Left lung (tissue), 10 donors: Measurements from ENCODE around the gene GRIK1. TPM values are rescaled to one million over a fixed set of nuclear protein-coding genes. Genes with fewer than 3 reads are reported as not detected.

Source experiments
- ATAC-seq: fragments of 200-7000 bp; cut with Tn5 transposase; one replicate; pipeline ENCODE4 v1.9.1; 2020; ENCODE audit warnings: moderate library complexity
- DNase-seq, 4 donors: peaks; one replicate each; pipeline ENCODE4 v3.0.0-alpha.2; 2013 to 2020
- H3K27ac ChIP-seq, 2 donors: fragments of 200-600 bp; sonication (generic) in 1 of 2; one replicate each; pipeline versions ENCODE4 v1.5.0 to v1.8.0; 2020 to 2021
- H3K27me3 ChIP-seq, 2 donors: fragments of 200-600 bp; sonication (generic) in 1 of 2; one replicate each; pipeline versions ENCODE4 v1.5.0 to v1.8.0; 2020 to 2021
- H3K36me3 ChIP-seq, 2 donors: fragments of 200-600 bp; sonication (generic) in 1 of 2; one replicate each; pipeline versions ENCODE4 v1.5.0 to v1.8.0; 2020 to 2021
- H3K4me1 ChIP-seq, 2 donors: fragments of 200-600 bp; one replicate each; pipeline ENCODE4 v1.8.0; 2021
- H3K4me3 ChIP-seq, 2 donors: fragments of 200-600 bp; sonication (generic) in 1 of 2; one replicate each; pipeline versions ENCODE4 v1.5.0 to v1.8.0; 2020 to 2021; ENCODE audit warnings: mild to moderate bottlenecking in 1 of 2
- H3K9me3 ChIP-seq, 2 donors: fragments of 200-600 bp; sonication (generic) in 1 of 2; one replicate each; pipeline versions ENCODE4 v1.5.0 to v1.8.0; 2020 to 2021
- intact Hi-C, 2 donors: fragments of 100-400 bp; cut with DNase I; formaldehyde crosslinking; loops; one replicate each; pipeline versions ENCODE4 v1.11.2 to v1.14.2; 2022
- polyA plus RNA-seq, 6 donors: library from polyadenylated mRNA; unstranded; fragments of 120-200 nt; gene quantifications; one replicate each; pipeline ENCODE4 v1.2.1, GENCODE V29; 2013; ENCODE audit not compliant: insufficient read length in 6 of 6
- total RNA-seq, 2 donors: library from RNA; stranded (reverse); fragmentation: NEBNext Ultra II Directional; extraction: Animal tissue kit (Norgen Biotek cat#: 25700); gene quantifications; one replicate each; pipeline ENCODE4 v1.2.1, GENCODE V29; 2021
- TF ChIP-seq, protein P1 (sequence below), 2 donors: fragments of 200-600 bp; sonication (generic) in 1 of 2; IDR thresholded peaks; one replicate each; pipeline versions ENCODE4 v1.5.0 to v1.8.0; 2021; ENCODE audit warnings: antibody characterized with exemption in 2 of 2
- donor health status: DM: no; HTN: yes; CAD: no.
- donor health status: DM: no; HTN: no; CAD: no.

Gene GRIK1
- total and polyA plus RNA-seq, 8 donors: 0.38 to 1.5 (median 0.62) TPM; not detected in 2

DNA sequence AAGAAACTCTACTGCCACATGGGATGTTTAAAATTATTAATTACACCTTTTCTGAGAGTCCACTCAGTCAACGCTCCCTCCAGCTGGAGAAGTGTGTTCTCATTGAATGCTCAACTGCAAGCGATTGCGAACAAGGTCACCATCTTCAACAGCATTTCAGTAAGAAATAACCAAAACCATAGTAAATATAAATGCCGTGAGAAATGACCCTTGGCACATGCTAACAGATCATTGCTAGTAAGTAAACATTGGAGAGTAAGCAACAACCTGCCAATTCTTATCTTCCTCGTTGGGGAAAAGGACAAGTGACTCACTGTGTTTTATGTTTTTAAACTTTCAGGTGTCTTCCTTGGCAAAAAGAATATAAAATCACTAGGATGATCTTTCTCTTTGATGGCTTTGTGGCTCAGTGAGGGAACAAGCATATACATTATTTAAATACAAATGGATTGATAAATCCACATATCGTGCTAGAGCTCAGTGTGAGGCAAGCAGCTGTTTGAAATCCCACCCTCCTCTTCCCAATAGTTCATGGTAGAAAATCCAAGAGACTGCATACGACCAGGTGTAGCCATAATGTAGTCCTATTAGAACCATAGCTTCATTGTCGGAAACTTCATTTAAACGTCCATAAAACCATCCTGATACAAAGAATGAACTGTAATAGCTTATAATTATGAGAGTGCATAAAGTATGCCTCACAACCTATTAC, 214.6 kb downstream of the GRIK1 start:
- Histone ChIP-seq H3K4me1 (no peaks in the 10 kb centered on the region), H3K27ac (no peak overlapping the region), H3K27me3 (no peaks in the 10 kb centered on the region), H3K36me3 (no peaks in the 10 kb centered on the region), H3K4me3 (no peak overlapping the region), H3K9me3 (no peaks in the 10 kb centered on the region)
- TF ChIP-seq, protein P1, sequence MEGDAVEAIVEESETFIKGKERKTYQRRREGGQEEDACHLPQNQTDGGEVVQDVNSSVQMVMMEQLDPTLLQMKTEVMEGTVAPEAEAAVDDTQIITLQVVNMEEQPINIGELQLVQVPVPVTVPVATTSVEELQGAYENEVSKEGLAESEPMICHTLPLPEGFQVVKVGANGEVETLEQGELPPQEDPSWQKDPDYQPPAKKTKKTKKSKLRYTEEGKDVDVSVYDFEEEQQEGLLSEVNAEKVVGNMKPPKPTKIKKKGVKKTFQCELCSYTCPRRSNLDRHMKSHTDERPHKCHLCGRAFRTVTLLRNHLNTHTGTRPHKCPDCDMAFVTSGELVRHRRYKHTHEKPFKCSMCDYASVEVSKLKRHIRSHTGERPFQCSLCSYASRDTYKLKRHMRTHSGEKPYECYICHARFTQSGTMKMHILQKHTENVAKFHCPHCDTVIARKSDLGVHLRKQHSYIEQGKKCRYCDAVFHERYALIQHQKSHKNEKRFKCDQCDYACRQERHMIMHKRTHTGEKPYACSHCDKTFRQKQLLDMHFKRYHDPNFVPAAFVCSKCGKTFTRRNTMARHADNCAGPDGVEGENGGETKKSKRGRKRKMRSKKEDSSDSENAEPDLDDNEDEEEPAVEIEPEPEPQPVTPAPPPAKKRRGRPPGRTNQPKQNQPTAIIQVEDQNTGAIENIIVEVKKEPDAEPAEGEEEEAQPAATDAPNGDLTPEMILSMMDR (IDR thresholded peaks at IDR 0.05): no peak
- DNase-seq (no peak), ATAC-seq (no peak)
- intact Hi-C loops: no loop called here

DNA sequence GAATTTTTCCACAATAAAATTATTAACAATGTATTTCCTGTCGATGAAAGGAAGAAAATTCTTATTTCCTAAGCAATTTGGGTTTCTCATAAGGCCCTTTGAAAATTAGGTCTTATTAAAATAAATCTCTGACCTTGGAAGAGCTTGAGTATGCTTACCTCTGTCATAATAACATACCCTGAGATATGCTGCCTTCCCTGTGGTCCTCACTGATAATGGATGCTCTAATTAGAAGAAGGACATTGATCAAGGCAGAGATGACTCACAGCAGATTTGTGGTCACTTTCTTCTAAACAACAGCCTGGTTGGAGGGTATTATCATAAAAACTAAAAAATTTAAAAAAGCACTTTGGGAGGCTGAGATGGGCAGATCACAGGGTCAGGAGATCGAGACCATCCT, 217.8 kb downstream of the GRIK1 start:
- no peak for DNase-seq
- Histone ChIP-seq H3K27ac (no peak overlapping the region), H3K9me3 (peaks cover 0 to 6% of the 10 kb centered on the region in 2 donors), H3K27me3 (no peaks in the 10 kb centered on the region), H3K4me1 (no peaks in the 10 kb centered on the region), H3K36me3 (no peaks in the 10 kb centered on the region), H3K4me3 (no peak overlapping the region)
- no peak for ATAC-seq
- intact Hi-C loops: no loop called here
- TF ChIP-seq, protein P1 (IDR thresholded peaks at IDR 0.05): no peak

DNA sequence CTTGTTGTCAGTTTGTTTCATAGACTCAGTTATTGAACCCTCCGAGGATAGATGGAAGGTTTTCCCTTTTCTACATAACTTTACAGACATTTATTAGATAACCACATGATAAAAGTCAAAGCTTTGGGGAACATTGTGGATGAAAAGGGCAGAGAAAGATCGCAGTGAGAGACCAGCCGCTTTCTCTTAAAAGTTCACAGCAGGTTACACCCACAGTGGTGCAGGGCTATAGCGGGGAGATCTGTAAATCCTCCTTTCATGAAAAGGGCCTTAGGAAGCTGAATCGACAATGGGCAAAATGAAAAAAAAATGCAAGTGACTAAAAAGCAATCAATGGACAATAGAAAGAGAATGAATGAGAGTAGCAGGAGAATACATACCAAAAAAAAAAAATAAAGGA, 218.6 kb downstream of the GRIK1 start:
- peaks cover 0 to 11% of the 10 kb centered on the region in 2 donors for H3K9me3 ChIP-seq
- no peaks in the 10 kb centered on the region for H3K27me3 ChIP-seq
- H3K4me3 ChIP-seq: no peak overlapping the region
- H3K4me1 ChIP-seq: no peaks in the 10 kb centered on the region
- ATAC-seq (no peak), DNase-seq (no peak)
- no peak overlapping the region for H3K27ac ChIP-seq
- H3K36me3 ChIP-seq: no peaks in the 10 kb centered on the region
- intact Hi-C loops: no loop called here
- TF ChIP-seq, protein P1 (IDR thresholded peaks at IDR 0.05): no peak

DNA sequence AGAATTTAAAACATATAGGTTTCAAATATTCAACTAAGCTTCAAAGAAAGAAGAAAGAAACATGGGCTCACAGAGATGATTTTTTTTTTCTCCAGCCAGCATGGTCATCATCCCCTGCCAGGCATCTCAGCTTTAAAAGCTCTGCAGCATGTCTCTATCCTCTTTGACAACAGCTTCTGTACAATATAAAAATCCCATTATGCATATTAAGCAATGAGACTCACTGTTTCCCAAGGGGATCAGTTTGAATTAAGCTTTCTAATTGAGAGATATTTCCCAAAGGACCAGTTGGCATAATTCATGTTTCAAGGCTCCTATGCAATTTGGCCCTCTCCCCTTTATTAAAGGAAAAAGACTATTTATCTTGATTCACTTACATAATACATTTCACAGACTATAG, 220.3 kb downstream of the GRIK1 start:
- Histone ChIP-seq H3K27ac (no peak overlapping the region), H3K36me3 (no peaks in the 10 kb centered on the region), H3K9me3 (peaks cover 0 to 21% of the 10 kb centered on the region in 2 donors), H3K4me1 (no peaks in the 10 kb centered on the region), H3K27me3 (no peaks in the 10 kb centered on the region), H3K4me3 (no peak overlapping the region)
- no peak for ATAC-seq
- TF ChIP-seq, protein P1 (IDR thresholded peaks at IDR 0.05): no peak
- intact Hi-C loops: no loop called here
- DNase-seq: no peak

DNA sequence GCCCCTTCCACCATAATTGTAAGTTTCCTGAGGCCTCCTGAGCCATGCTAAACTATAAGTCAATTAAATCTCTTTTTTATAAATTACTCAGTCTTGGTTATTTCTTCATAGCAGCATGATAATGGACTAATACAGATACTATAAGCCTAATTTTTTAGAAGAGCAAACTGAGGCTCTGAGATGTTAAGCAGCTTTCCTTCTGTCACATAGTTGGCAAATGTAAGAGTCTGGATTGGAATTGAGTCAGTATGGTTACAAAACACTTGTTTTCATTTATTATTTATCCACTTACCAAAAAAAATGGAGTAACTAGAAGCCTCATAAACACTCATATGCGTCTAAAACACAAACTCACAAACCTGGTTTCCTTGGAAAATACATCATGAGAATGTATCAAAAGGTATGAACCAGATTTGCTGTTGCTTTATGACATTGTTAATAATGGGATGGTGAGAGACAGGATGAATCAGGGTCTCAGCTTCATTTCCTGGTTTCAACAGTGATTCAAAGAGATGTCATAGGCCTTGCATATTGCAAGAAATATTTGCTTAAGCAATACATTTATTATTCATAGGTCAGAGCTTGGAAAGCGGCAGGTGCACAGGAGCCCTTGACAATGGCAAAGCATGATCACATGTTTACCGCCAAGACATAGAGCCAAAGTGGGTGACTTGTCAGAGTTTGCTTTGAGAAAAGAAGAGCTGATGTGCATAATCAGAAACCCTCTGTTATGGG, 221.5 kb downstream of the GRIK1 start:
- DNase-seq: no peak
- Histone ChIP-seq H3K27ac (no peak overlapping the region), H3K27me3 (no peaks in the 10 kb centered on the region), H3K4me3 (no peak overlapping the region), H3K9me3 (peaks cover 0 to 21% of the 10 kb centered on the region in 2 donors), H3K4me1 (no peaks in the 10 kb centered on the region), H3K36me3 (no peaks in the 10 kb centered on the region)
- TF ChIP-seq, protein P1 (IDR thresholded peaks at IDR 0.05): no peak
- ATAC-seq: no peak
- intact Hi-C loops: no loop called here
